Measurements from ENCODE around the gene QRFP.
"Not testable (repeated sequence)": the region's sequence is repeated elsewhere in the genome, so short reads cannot be mapped to it uniquely, and the experiment has no call there.

Gene QRFP

DNA sequence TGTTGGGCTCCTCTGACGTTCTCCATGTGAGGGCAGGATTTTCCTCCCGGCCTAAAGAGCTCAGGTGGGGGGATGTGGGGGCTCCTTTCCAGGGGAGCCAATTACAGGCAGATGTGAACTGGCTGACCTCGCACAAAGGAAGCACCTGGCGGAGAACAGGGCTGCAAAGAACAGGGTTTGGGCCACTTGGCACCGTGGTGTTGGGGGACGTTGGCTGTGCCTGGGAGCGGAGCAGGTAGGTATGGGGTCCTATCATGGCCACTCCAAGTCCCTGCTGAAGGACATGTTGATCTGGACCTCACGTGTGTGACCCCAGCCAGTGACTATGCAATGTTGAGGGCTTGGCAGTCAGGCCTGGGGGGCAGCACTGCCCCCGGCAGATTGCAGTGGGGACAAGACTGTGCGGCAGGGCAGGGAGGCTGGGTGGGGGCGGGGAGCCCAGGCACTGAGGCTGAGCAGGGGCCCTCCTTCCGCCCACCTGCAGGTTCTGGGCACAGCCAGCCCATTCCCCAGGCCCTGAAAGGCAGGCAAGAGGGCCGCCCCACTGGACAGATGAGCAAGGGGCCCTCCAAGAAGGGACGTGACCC, 23.0 kb upstream of the QRFP start:
- no peak for DNase-seq (ENCODE audit: low spot score)

- no peak for DNase-seq (ENCODE audit: low spot score)
Observed at GRCh38 chr9:130918826-130919558, 22.4 kb upstream of the QRFP start.

GRCh38 chr9:130918101-130918825, 21.7 kb upstream of the QRFP start:
- no peak for DNase-seq (ENCODE audit: low spot score)

DNA sequence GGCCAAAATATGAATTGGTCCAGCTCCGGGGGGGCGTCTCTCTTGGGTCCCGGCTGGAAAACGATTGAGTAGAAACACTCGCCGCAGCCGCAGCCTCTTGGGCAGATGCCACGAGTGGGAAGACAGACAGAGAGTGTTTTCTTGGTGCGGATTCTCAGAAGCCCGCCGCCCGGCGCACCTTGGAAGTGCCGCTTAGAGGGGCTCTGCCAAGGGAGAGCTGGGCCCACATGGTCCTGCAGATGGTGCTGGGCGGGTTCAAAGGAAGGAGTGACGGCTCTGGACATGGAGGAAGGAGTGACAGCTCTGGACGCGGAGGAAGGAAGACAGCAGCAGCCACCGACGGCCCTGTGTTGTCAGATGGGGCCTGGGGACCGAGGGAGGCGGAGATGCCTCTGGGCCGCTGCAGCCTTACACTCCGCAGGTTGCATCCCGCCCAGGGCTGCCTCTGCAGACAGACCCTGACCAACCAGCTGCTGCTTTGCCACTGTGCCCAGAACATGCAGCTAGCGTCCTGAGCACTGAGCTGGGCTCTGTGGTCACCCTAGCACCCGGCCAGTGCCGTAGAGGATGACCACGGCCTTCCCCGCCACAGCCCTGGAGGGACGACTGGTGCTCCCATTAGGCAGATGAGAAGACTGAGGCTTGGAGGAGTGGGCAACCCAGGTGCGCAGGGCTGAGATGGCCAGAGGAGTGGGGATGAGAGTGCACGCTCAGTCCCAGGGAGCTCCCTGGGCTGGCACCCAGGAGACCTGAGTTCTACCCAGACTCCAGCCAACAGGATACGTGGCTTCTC, 20.8 kb upstream of the QRFP start:
- no peak for DNase-seq (ENCODE audit: low spot score)

DNA sequence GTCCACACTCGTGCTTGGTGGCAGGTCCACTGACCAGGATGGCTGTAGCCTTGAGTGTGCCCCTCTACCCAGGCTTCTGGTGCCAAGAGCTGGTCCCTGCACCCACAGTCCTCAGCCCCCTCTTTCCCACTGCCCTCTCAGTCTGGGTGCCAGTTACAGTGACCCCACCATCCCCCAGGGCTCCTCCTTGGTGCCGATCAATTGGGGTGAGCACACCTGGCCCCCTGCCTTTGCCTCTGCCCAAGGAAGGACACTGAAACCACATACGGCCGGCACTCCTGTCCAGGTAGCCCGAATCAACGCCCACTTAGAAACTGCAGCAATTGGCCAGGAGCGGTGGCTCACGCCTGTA, 18.5 kb upstream of the QRFP start:
- DNase-seq (ENCODE audit: low spot score): no peak

GRCh38 chr9:130914417-130915095, 17.9 kb upstream of the QRFP start:
- DNase-seq (ENCODE audit: low spot score): no peak

- DNase-seq (ENCODE audit: low spot score): no peak
Observed at GRCh38 chr9:130913599-130914416, 17.2 kb upstream of the QRFP start.

DNA sequence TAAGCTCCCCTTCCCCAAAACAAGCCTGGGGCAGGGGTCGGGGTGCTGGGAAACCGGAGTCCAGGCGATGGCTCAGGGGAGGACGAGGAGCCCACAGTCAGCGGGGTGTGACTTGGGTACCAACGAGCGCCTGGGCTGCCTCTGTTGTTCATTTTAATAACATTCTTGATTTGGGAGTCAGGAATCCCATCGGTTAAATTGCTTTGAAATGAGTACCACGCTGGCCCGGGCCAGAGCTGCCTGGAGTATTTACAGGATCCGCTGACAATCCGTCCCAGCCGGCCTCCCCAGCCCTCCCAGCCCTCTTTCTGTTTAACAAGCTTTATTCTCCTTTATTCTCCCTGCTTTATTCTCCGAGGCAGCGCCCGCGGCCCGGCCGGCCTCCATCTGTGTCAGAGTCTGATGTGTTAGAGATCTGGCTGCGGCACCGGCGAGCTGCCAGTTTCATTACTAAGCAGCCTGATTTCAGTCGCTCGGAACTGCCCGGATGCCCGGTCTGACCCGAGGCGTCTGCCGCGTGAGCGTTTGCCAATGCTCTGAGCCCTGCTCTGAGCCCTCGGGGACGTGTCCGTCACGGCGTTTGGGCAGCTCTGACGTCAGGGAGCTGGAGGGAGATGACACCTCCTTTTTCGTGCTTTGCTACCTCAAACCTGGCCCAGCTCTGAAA, 16.5 kb upstream of the QRFP start:
- no peak for DNase-seq (ENCODE audit: low spot score)

- DNase-seq (ENCODE audit: low spot score): no peak
Observed at GRCh38 chr9:130911254-130912049, 14.8 kb upstream of the QRFP start.

DNA sequence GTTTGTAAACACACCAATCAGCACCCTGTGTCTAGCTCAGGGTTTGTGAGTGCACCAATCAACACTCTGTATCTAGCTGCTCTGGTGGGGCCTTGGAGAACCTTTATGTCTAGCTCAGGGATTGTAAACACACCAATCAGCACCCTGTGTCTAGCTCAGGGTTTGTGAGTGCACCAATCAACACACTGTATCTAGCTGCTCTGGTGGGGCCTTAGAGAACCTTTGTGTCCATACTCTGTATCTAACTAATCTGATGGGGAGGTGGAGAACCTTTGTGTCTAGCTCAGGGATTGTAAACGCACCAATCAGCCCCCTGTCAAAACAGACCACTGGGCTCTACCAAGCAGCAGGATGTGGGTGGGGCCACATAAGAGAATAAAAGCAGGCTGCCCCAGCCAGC, 14.1 kb upstream of the QRFP start:
- DNase-seq (ENCODE audit: low spot score): not testable (repeated sequence)

DNA sequence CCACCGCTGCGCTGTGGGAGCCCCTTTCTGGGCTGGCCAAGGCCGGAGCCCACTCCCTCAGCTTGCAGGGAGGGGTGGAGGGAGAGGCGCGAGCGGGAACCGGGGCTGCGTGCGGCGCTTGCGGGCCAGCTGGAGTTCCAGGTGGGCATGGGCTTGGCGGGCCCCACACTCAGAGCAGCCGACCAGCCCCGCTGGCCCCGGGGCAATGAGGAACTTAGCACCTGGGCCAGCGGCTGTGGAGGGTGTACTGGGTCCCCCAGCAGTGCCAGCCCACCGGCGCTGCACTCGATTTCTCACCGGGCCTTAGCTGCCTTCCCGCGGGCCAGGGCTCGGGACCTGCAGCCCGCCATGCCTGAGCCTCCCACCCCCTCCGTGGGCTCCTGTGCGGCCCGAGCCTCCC, 13.4 kb upstream of the QRFP start:
- DNase-seq (ENCODE audit: low spot score): not testable (repeated sequence)

DNA sequence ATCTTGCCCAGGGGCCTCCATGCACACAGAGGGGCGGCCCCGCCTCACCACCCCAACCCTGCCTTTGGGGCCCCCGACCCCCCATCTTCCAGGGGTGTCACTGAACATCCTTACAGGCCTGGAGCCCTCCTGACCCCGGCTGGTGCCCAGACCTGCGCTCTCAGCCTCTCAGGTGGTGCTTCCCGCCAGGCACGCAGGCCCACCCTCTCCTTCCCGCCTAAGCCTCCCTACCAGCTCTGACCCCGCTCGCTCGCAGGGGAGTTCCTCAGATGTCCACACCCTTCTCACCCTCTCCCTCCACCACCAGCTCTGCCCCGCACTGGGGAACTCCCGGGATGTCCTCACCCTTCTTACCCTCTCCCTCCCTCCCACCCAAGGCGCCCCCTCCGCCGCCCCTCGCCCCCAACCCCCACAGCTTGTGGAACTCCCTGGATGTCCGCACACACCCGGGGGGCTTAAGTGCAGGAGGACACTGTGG, 12.3 kb upstream of the QRFP start:
- no peak for DNase-seq (ENCODE audit: low spot score)

- DNase-seq (ENCODE audit: low spot score): no peak
Observed at GRCh38 chr9:130908146-130908877, 11.7 kb upstream of the QRFP start.

DNA sequence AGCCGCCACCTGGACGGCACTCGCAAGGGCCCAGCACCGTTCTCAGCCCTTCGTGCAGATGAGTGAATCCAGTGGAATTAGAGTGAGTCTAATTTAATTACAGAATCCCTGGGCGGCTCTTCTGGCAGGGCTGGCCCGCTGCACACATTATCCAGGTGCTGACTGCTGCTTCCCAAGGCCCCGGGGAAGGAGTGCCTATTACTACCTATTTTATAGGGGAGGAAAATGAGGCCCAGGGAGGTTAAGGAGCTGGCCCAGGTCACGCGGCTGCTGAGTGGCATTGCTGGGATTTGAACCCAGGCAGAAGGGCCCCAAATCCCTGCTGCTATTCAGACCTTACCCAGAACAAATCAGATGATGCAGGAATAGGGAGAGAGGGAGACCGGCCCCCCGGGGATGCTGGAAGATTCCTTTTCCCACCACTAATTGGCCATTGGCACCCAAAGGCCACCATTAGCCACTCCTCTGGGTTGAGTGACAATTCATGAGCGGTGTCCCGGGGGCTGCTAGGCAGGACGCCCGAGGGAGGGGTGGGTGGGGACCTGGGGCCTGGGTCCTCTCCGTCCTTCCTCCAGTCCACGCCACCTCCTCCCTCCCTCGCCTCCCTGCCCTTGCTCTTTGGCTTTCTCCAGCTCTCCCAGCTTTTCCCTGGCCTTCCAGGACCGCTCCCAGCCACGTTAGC, 10.3 kb upstream of the QRFP start:
- DNase-seq (ENCODE audit: low spot score): no peak

DNA sequence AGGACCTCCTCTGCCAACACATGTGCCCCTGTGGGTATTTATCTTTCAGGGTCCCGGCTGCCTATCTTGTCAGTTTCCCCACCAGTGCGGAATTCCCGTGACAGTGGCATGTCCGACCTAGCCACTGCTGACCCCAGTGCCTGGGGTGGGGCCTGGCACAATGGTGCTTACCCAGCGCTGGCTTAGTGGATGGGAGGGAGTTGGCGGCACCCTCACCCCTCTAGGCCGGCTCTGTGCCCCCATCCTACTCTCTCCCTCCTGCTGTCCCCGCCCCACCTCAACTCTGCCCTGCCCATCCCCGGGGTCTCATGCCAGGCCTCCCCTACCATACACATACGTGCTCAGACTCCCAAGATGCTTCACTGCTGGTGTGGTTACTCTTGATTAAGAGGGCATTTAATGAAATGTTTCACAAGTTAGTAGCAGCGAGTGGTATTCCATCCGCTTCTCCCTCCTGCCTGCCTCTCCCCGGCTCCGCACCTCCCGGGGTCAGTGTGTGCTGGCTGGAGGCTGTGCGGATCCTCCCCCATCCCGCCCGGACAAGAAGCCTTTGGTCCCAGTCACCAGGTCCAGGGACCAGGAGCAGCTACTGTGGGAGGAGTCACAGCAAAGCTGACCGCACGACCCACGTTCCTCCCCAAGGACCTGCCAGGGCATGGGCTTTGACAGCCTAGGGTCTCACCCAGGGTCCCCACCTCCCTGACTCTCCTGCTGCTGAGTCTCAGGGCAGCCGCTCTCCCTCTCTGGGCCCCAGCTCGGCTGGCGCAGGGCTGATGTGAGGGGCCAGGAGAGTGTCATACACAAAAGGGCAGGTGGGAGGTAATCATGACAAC, 9.5 kb upstream of the QRFP start:
- no peak for DNase-seq (ENCODE audit: low spot score)

DNA sequence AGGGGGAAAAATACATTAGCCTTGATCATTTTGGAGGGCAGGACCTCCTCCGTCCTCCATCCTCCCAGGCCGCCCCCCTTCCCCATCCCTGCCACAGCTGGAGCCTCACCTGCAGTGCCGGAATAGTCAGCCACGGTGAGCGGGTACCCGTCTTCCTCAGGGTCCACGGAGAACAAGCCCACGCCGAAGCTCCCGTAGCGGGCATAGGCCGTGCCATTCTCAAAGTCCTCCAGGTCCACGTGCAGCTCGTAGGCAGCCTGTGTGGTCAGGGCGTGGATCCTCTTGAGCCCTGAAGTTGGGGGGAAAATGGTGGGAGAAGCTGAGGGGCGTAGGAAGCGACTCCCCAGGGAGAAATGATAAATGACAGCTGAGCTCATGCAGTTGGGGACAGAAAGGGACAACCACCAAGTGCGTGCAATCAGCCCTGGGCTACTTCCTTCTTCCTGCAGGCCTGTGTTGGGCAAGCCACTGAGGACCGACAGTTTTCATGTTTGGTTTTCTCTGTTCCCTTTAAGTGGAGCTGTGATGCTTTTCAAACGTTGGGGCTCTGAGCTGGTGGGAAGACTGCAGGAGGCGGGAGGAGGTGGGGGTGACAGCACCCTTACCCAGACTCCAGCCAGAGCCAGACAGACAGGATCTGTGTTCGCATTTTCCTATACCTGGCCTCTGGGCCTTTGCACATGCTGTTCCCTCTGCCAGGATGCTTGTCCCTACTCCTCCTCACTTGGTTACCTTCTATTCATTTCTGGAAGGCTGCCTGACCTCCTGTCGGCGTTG, 8.7 kb upstream of the QRFP start:
- no peak for DNase-seq (ENCODE audit: low spot score)
